ENCODE data around the gene SHC2.

DNA sequence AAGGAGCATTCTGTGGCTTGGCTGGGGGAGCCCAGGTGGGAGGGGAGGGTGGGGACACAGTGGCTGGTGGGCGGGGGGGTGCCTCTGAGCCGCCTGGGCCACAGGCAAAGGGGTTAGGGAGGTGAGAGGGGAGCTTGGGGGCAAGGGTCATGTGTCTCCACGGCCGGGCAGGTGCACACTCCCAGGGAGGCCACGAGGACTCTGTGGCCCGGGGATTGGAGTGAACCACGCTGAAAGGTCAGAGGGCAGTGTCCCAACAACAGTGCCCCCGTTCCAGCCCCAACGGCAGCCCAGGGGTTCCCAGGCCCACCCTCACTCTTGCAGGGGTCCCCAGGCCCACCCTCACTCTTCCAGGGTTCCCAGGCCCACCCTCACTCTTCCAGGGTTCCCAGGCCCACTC lies 61.5 kb downstream of the SHC2 start:
- TF ChIP-seq, protein P1, sequence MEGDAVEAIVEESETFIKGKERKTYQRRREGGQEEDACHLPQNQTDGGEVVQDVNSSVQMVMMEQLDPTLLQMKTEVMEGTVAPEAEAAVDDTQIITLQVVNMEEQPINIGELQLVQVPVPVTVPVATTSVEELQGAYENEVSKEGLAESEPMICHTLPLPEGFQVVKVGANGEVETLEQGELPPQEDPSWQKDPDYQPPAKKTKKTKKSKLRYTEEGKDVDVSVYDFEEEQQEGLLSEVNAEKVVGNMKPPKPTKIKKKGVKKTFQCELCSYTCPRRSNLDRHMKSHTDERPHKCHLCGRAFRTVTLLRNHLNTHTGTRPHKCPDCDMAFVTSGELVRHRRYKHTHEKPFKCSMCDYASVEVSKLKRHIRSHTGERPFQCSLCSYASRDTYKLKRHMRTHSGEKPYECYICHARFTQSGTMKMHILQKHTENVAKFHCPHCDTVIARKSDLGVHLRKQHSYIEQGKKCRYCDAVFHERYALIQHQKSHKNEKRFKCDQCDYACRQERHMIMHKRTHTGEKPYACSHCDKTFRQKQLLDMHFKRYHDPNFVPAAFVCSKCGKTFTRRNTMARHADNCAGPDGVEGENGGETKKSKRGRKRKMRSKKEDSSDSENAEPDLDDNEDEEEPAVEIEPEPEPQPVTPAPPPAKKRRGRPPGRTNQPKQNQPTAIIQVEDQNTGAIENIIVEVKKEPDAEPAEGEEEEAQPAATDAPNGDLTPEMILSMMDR (IDR thresholded peaks at IDR 0.05) = no peak
- no peak for TF ChIP-seq POLR2A (IDR thresholded peaks at IDR 0.05)
